ENCODE data around the gene SMIM14.

Gene SMIM14

GRCh38 chr4:39497909-39498726, 140.5 kb downstream of the SMIM14 start:
- DNase-seq (ENCODE audit: low spot score): no peak
